Measurements from ENCODE around the gene HSFX2.
"Not testable (repeated sequence)": the region's sequence is repeated elsewhere in the genome, so short reads cannot be mapped to it uniquely, and the experiment has no call there.

- not testable (repeated sequence) for TF ChIP-seq CTCF (IDR thresholded peaks at IDR 0.05; ENCODE audit: poor library complexity, severe bottlenecking); SMC3 (conservative IDR thresholded peaks at IDR 0.05; ENCODE audit: poor library complexity); EP300 (conservative IDR thresholded peaks at IDR 0.05; ENCODE audit: poor library complexity, severe bottlenecking); EZH2 (IDR thresholded peaks at IDR 0.05; ENCODE audit: borderline replicate concordance, insufficient read depth, low read length, poor library complexity, severe bottlenecking); REST (IDR thresholded peaks at IDR 0.05; ENCODE audit: borderline replicate concordance); TAF1 (IDR thresholded peaks at IDR 0.05; ENCODE audit: low read depth)
Measured at GRCh38 chrX:149555251-149555650, 39.9 kb downstream of the HSFX2 start.
